Stimulated activated CD4-positive, alpha-beta T cell treated with anti-CD3 and anti-CD28 coated beads, Interleukin-15, amount 100 ng/mL, for 24 hours (primary cell): ENCODE data around the gene CDCA4.

Experiments
- DNase-seq: peaks from one replicate; pipeline ENCODE4 v3.0.0-alpha.2; 2020

CDCA4 gene

DNA sequence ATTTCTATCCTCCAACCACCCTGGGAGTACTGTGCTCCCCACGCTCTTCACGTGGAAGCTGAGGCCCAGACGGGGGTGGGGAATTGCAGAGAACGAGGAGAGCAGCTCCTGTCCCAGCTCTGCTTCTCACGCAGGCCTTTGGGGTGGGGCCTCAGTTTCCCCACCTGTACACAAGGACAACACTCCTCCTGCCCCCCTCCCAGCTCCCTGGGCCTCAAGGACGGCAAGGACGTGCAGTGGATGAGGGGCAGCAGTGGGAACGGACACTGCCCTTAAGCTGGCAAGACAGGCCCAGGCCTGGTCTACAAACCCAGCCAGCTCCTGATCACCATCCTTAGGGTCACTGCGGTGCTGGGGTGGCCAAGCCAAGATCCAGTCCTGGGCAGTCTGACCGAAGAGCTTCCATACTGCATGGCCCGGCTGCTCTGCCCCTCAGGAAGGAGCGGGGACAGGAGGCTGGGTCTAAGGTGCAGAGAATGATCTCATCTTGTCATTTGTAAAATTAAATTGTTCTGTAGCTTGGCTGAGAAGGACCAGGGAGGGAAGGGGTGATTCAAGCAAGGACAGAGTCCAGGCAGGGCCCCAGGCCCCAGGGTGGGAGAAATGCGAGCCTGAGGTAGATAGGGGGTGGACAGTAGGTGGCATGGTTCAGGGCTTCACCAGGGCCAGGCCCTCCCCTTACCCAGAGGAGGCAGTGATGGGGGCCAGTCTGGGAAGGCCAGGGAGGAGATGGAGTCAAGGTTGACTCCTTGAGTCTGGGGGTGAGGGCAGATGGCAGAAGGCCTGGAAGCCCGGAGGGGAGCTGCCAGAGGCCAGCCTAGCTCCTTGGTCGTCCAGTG, 36.6 kb downstream of the CDCA4 start:
- DNase-seq, result no peak

DNA sequence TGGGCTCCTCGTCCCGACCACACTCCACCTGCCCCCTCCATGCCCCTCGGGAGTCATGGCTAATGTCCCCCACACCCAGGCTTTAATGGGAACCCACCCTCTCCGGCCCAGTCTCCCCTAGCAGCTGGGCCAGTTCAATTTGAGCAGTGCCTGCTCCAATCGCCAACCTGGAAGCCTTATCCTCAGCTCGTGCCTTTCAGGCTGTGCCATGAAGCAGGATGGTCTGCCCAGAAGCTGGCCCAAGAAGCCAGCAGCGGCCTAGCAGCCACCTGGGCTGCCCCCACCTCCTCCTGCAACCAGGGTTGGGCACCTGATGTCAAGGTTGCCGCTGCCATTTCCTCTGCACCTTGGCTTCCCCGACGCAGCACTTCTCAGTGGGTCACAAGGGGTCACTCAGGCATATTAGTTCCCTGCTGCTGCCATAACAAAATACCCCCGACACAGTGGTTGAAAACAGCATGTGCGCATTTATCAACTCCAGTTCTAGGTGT, 37.6 kb downstream of the CDCA4 start:
- DNase-seq, result no peak

DNA sequence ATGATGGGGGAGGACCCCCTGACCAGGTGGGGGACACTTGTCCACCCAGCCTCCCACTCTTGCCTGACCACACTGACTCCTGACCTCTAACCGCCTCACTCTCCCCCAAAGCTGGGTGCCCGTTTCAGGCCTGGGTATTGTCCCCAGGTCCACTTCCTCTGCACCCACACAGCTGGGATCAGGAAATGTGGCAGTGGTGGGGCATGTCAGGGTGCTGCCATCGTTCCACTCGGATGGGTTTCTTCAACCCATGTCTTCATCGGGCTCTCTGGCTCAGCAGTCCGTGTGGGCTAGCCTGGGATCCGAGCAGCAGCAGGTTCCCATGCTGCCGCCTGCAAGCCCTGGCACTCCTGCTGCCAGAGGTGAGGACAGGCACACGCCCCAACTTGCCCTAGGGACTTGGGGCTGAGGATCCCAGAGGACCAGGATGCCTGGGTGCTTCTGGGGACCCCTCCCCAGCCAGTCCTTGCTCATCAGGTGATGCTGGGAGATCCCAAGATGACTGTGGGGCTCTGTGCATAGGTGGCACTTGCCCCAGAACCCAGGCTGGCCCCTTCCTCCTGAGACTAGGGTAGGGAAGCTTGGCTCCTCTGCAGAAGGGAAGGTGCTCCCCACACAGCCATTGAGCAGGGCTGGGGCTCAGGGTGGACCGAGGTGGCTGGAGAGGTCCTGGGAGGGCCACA, 38.2 kb downstream of the CDCA4 start:
- no peak for DNase-seq

- DNase-seq, result no peak
These were observed 39.0 kb downstream of the CDCA4 start for GRCh38 chr14:104981699-104982541.

GRCh38 chr14:104980611-104981531, 40.0 kb downstream of the CDCA4 start:
- DNase-seq, result no peak

GRCh38 chr14:104979758-104980610, 40.9 kb downstream of the CDCA4 start:
- no peak for DNase-seq

DNA sequence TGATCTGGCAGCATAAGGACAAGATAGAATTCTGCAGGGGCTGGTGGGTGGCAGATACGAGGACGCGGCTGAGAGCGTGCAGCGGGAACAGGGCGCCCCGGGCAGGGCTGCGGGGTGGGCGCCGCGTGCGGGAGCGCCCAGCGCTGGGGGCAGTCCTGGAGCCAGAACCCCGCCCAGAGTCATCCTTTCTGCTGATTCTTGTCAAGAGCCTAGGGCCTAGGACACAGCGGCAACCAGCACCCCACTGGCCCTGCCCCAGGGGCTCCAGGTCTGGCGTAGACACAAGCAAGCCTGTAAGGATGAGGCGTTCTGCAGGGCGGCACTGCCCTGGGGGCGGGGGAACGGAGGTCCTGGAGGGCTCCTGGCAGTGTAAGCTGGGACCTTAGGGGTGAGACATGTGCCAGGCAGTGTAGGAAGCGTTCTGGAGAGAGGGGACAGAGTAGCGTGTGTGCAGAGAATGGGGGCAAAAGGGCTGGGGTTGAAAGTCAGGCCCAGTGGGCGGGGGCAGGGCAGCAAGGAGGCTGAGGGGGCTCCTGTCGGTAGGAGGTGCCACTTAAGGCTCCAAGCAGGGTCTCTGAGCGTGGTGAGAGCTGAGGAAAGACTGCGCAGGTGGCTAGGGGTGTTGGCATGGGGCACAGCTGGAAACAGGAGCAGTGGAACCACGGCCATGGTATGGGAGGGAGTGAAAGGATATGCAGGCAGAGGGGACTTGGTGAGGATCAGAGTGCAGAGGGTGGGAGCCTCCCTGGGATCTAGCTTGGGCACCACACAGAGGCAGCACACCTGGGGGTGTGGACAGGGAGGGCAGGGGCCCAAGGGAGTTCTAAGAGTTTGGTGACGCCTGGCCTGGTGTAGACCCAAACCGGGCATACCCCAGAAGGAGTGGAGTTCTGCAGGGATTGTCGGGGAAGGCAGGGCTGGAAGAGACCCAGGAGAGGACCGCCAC, 41.9 kb downstream of the CDCA4 start:
- no peak for DNase-seq

GRCh38 chr14:104977681-104978653, 42.9 kb downstream of the CDCA4 start, which contains the start of gene AHNAK2:
TSS of gene AHNAK2 (minus strand) at chr14:104978374. CDS start at chr14:104978237, 137 bp downstream.
- DNase-seq, result peak; percentile 78

DNA sequence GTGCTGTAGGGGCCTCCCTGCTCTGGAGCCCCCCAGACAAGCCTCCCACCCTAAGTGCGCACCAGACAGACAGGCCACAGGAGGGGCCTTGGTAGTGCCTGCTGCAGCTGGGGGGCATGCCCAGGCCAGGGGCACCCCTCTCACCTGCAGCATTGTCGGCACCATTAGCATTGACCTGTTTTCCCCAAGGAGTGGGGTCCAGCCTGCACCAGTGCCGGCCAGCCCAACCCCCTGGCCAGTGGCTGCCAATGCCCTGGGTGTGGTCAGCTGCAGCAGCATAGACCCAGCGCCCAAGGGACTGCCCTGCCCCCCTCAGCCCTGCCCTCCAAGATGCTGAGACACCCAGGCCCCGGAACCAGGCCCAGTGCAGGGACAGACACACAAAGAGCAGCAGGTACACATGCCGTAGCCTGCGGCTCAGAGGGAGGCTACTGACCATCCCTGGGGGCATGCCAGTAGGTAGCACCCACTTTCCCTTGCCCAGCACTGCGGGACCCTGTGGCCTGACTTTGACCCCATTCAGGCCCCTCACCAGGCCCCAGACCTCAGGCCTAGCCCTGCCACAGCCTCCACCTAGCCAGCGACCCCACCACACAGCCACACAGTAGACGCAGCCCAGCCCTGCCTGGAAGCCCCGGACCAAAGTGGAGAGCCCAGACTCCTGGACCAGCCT, 43.7 kb downstream of the CDCA4 start:
- no peak for DNase-seq

- DNase-seq, result peak; percentile 90
These were observed 44.5 kb downstream of the CDCA4 start for GRCh38 chr14:104976198-104977007.

DNA sequence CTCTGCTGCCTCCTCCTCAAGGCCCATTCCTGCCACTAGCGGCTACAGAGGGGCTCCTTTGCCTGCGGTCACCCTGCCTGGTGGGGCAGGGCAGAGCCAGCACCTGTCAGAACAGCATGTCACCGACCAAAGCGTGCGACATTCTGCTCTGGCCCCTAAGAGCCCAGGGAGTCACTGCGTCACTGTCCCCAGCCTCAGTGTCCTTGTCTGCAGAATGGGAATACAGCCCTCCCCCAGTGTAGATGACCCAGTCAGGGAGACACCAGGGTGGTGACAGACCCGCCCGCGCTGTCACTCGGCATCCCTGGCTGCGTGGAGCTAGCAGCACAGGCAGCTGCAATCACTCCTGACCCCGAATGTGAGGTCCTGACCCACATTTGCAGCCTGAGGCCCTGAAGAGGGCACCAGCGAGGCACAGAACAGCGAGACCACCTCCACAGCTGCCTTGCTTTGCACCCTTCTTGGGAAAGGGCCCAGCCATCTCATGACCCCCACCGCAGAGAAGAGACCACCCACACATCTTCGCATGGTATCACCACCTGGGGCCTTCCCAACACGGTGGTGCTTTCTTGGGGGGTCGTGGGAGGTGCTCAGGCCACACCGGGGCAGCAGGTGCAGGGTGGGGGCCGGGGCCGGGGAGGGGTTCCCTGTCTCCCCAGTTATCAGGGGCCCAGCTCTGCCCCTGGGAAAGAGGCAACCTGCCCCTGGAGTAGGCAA, 45.2 kb downstream of the CDCA4 start:
- peak; percentile 27 for DNase-seq

GRCh38 chr14:104974665-104975390, 46.1 kb downstream of the CDCA4 start:
- no peak for DNase-seq

- DNase-seq, result no peak
These were observed 46.7 kb downstream of the CDCA4 start for GRCh38 chr14:104974146-104974541.

DNA sequence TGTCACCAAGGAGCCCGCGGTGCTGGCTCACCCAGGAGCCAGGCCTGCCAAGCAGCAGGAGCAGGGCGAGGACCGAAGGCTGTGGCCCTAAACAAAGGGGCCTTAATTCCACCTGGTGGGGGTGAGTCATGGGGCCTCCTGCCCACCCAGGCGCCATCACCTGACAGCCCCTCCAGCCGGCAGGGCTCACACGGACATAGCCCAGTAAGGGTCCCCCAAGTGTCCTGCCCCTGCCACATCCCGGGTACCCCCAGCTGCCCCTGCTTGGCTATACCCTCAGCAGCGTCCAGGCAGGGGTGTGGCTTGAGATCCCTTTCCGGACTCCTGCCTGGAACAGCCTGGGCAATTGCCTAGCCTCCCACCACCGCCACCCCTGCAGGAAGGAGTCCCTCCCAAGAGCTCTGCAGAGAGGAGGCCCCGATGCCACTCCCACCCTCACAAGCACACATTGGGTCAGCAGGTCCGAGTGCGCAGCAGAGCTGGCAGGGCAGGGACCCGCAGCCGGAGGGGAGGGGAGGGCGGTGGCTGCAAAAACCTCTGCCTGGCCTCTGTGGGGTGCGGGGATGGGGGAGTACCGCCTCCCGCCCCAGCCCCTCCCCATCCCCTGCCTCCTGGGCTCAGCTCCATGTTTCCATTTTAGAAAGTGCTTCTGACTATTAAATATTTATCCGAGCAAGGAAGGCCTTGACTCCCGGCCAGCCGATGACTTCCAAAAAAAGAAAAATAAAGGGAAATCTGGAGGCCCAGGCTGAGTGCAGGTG, 47.3 kb downstream of the CDCA4 start:
- DNase-seq, result no peak

DNA sequence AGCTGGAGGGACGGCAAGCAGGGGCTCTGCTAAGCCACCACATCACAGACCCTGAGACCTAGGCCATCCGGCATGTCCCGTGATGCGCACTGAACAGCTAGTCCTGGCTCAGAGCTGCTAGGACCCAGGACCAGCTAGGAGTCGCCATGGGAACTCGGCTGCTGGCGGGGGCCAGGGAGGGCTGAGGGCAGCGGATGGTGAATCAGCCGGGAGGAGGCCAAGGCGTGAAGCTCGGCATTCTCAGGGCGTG, 47.8 kb downstream of the CDCA4 start:
- no peak for DNase-seq
